ENCODE measurements around the gene PARD3B. TPM values are rescaled to one million over a fixed set of nuclear protein-coding genes. Genes with fewer than 3 reads are reported as not detected.

PARD3B gene
- total and polyA plus RNA-seq, 2 of the 8 experiments (the other 6 are each of a cell fraction or from before 2014, with no cell fraction given), result 1.2 to 5.7 TPM

DNA sequence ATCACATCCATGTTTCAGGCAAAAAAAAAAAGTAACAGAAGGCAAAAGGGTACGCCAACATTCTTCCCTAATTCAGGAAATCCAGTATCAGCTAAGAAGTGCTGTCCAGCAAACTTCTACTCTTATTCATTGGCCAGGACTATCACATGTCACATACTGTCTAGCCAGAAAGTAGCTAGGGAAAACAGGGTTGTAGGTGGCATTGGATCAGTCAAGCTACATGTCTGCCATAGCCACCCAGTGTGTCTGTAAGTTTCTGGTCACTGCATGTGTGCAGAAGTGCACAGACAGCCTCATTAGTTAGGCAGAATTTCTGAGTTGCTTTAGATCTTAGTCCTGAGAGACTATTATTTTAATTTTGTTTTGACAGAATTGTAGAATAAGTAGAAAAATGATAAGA lies 671.7 kb downstream of the PARD3B start:
- Histone ChIP-seq H3K56ac (replicated peaks; ENCODE audit: insufficient read length, low read depth, low read length) (no peak overlapping the region), H2BK5ac (ENCODE audit: low read depth, low read length) (no peak overlapping the region), H3K18ac (ENCODE audit: extremely low read depth, low read length) (no peak overlapping the region), H3K4me3 (ENCODE audit: extremely low read depth in 1 of 4, insufficient read depth in 2 of 4, low read depth in 3 of 4, low read length in 4 of 4) (no peak overlapping the region), H3K4ac (replicated peaks; ENCODE audit: insufficient read length, low read depth, low read length) (no peak overlapping the region), H2BK20ac (ENCODE audit: low read length) (no peak overlapping the region), H3K9ac (replicated peaks in 1 of 4; ENCODE audit: extremely low read depth in 1 of 4, low read depth in 3 of 4, low read length in 3 of 4) (no peak overlapping the region), H3K79me2 (ENCODE audit: control insufficient read depth in 1 of 2, insufficient read depth in 2 of 2, low read length in 2 of 2) (no peaks in the 10 kb centered on the region), H3K27ac (ENCODE audit: low read depth, low read length) (no peak overlapping the region), H2BK15ac (ENCODE audit: low read length) (no peak overlapping the region), H3K36me3 (ENCODE audit: control insufficient read depth in 2 of 4, insufficient read depth in 4 of 4, low read length in 3 of 4) (no peaks in the 10 kb centered on the region), H3K23ac (ENCODE audit: insufficient read length) (no peak overlapping the region), H3K23me2 (ENCODE audit: low read depth, low read length) (no peaks in the 10 kb centered on the region), H3K27me3 (replicated peaks in 1 of 4; ENCODE audit: control insufficient read depth in 3 of 4, extremely low read depth in 1 of 4, insufficient read depth in 3 of 4, low read length in 3 of 4) (no peaks in the 10 kb centered on the region; a peak in 1 of 7 replicates), H4K20me1 (replicated peaks in 1 of 2; ENCODE audit: control insufficient read depth in 1 of 2, insufficient read depth in 2 of 2, low read length in 2 of 2) (no peaks in the 10 kb centered on the region), H4K5ac (ENCODE audit: insufficient read length, low read depth, low read length) (no peak overlapping the region), H3K4me2 (ENCODE audit: insufficient read depth in 1 of 2, low read depth in 2 of 2, low read length in 2 of 2) (no peak overlapping the region), H3K14ac (ENCODE audit: insufficient read length) (no peak overlapping the region), H2BK12ac (ENCODE audit: low read depth, low read length) (no peak overlapping the region), H3K9me3 (ENCODE audit: insufficient read depth in 2 of 2, low read depth in 1 of 2, low read length in 1 of 2) (no peaks in the 10 kb centered on the region), H2AFZ (ENCODE audit: low read length) (no peak overlapping the region), H3K79me1 (ENCODE audit: low read depth, low read length) (no peaks in the 10 kb centered on the region), H3K4me1 (replicated peaks in 1 of 4; ENCODE audit: control insufficient read depth in 3 of 4, insufficient read depth in 4 of 4, low read length in 3 of 4) (peaks cover 0 to 4% (median 0%) of the 10 kb centered on the region in 4 experiments; a peak in 1 of 7 replicates), H2AK5ac (ENCODE audit: low read depth, low read length) (no peak overlapping the region), H2BK120ac (replicated peaks; ENCODE audit: low read depth, low read length) (no peak overlapping the region), H4K8ac (ENCODE audit: extremely low read depth, insufficient read depth, low read length) (no peak overlapping the region), H4K91ac (replicated peaks; ENCODE audit: insufficient read length, low read length) (no peak overlapping the region)
- ChIA-PET POLR2A (ENCODE audit: partially characterized antibody) (interaction anchor here (0.6 kb wide), 1 partner anchor 878 kb away, joined by 3 read pairs; no protein-coding TSS in a partner anchor), CTCF (ENCODE audit: partially characterized antibody) (interaction anchor here (0.6 to 1.8 kb wide), 4 partner anchors 20 to 725 kb away, joined by 4 to 6 read pairs (median 5); no protein-coding TSS in a partner anchor)
- no peak for TF ChIP-seq POLR2AphosphoS5 (IDR thresholded peaks at IDR 0.05; ENCODE audit: low read depth, low read length)
- TF ChIP-seq RFX5 (IDR thresholded peaks at IDR 0.05; ENCODE audit: borderline replicate concordance, low read depth, low read length), result no peak
- TF ChIP-seq, protein P1, sequence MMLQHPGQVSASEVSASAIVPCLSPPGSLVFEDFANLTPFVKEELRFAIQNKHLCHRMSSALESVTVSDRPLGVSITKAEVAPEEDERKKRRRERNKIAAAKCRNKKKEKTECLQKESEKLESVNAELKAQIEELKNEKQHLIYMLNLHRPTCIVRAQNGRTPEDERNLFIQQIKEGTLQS (IDR thresholded peaks at IDR 0.05; ENCODE audit: insufficient read depth, low read depth, low read length), result no peak
- TF ChIP-seq EP300 (IDR thresholded peaks at IDR 0.05; ENCODE audit: borderline replicate concordance in 1 of 2, low read depth in 2 of 2, low read length in 2 of 2), result no peak
- 100% methylated on average over 1 of the region's 1 CpG; no CpG with 5 or more reads in 1 of the 2 experiments for WGBS, 2 experiments (ENCODE audit: extremely low coverage in 1 of 2, insufficient coverage in 1 of 2, insufficient read length in 1 of 2, insufficient replicate concordance in 2 of 2, low coverage in 1 of 2, low lambda C conversion rate in 2 of 2, missing lambda C conversion rate in 1 of 2)
- DNase-seq (ENCODE audit: low read depth in 1 of 2, low spot score in 2 of 2), result no peak
- no peak for FAIRE-seq

All from H1 (cell line).